ENCODE measurements around the gene DVL3.

- TF ChIP-seq POLR2A (IDR thresholded peaks at IDR 0.05) (no peak), CTCF (IDR thresholded peaks at IDR 0.05) (no peak)
Measured at GRCh38 chr3:184134746-184135148, 20.4 kb upstream of the DVL3 start.

All from heart left ventricle (tissue), 13 donors.